AG04449 (cell line): ENCODE measurements around the gene GSK3B.

ENCODE experiments used
- CTCF ChIA-PET: fragments of 350-600 bp; formaldehyde crosslinking; extraction: SDS; loops from one replicate; lab custom pipeline; 2021; ENCODE audit warnings: antibody characterized with exemption; lab: Yijun Ruan, JAX
- POLR2A ChIA-PET: fragments of 400-600, 350-600 bp; formaldehyde crosslinking; extraction: SDS; loops from one replicate; lab custom pipeline; 2020; ENCODE audit warnings: antibody characterized with exemption, inconsistent platforms; lab: Yijun Ruan, JAX
- DNase-seq: peaks from one replicate; pipeline ENCODE4 v3.0.0-alpha.2; 2010; ENCODE audit warnings: low read depth, low spot score
- H3K4me3 ChIP-seq: 2 replicates; pipeline ENCODE4 v1.5.1; 2011; ENCODE audit warnings: low read depth, mild to moderate bottlenecking, control low read depth, low read length
- CTCF ChIP-seq: IDR thresholded peaks from one replicate; pipeline ENCODE4 v1.5.1; 2011; ENCODE audit warnings: mild to moderate bottlenecking, moderate library complexity, low read length, control low read depth, inconsistent platforms; ENCODE audit not compliant: insufficient read depth; ENCODE audit errors: missing control alignments

GSK3B gene

DNA sequence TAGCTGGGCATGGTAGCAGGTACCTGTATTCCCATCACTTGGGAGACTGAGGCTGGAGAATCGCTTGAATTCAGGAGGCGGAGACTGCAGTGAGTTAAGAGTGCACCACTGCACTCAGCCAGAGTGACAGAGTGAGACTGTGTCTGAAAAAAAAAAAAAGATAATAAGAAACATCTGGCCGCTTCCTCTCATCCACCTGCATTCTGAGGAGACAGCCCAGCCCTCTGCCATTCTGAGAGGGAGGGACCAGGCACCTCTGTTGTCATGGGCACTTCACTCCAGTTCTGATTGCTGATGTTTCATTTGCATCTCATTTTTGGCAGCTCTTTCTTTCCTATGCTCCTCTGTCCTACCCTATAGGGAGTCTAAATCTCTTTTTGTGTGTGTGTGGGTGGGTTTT, 36.4 kb upstream of the GSK3B start:
- no peak for DNase-seq
- ChIA-PET CTCF (no interaction called here), POLR2A (no interaction called here)
- no peak overlapping the region for H3K4me3 ChIP-seq
- TF ChIP-seq CTCF, result no peak

- no peak overlapping the region for H3K4me3 ChIP-seq
- TF ChIP-seq CTCF, result no peak
- ChIA-PET CTCF (no interaction called here), POLR2A (no interaction called here)
- DNase-seq, result no peak
Measured at GRCh38 chr3:120129718-120130513, 35.7 kb upstream of the GSK3B start.

- no peak for TF ChIP-seq CTCF
- no peak overlapping the region for H3K4me3 ChIP-seq
- no peak for DNase-seq
- CTCF ChIA-PET, result no interaction called here
- POLR2A ChIA-PET, result no interaction called here
Measured at GRCh38 chr3:120129051-120129450, 34.8 kb upstream of the GSK3B start.

DNA sequence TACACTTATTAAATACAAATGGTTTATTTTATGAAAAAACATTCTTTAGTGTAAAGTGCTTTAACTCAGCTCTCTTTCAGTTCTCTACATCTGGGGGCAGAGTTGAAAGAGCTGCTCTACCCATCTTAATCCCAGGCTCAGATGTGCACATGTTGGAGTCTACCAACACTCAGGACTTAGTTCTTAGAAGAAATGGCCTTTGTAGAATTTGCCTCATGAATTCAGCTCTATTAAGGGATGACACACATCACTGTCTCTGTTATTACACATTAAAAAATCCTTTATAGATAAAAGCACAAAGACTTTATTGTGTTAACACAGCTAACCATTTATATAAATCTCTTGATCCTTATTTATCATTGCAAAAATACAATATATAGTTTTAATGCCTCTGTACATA, 31.7 kb upstream of the GSK3B start:
- TF ChIP-seq CTCF, result no peak
- DNase-seq, result no peak
- POLR2A ChIA-PET, result no interaction called here
- H3K4me3 ChIP-seq, result no peak overlapping the region
- CTCF ChIA-PET, result interaction anchor here (1.2 kb wide), 2 partner anchors 10 to 25 kb away, joined by 3 to 4 read pairs; no protein-coding TSS in a partner anchor

DNA sequence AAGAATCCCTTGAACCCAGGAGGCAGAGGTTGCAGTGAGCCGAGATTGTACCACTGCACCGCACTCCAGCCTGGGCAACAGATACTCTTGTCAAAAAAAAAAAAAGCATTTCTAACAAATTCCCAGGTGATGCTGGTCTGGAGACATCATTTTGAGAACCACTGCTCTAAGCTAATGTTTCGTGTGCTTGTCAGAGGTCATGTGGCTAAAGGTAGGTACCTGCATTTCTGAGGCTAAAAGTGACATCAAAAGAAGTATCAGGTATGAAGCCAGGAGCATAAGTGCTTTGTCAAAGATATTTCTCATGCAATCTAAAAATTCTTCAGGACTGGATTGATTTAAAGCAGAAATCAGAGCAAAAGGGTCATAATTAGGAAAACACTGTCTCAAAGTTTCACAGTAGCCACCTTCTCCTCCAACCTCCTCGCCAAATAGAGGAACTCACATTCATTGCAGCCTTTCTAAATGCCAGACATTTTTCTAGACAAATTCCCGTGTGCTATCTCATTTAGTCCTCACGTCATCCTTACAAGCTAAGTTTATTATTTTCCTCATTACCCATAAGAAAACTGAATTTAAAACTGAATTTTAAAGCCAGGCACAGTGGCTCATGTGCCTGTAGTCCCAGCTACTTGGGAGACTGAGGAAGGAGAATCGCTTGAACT, 25.7 kb upstream of the GSK3B start:
- TF ChIP-seq CTCF, result no peak
- POLR2A ChIA-PET, result no interaction called here
- CTCF ChIA-PET, result interaction anchor here (0.6 kb wide), 1 partner anchor 675 kb away, joined by 3 read pairs; no protein-coding TSS in a partner anchor
- DNase-seq, result no peak
- H3K4me3 ChIP-seq, result no peak overlapping the region

DNA sequence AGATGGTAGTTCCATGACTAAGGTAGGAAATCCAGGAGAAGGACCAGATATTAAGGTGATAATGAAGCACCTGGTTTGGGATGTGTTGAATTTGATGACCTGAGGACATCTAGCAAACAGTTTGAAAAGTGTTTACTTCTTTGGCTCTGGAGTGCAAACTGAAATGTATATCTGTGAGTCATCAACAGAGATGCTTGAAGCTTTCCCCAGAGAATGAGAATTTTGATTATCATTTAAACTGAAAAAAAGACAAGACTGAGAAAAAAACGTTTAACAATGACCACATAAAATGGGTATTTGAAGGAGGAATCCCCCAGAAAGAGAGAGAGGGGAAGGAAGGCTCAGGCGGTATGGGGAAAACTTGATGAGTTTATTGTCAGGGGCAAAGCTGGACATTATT, 20.7 kb upstream of the GSK3B start:
- CTCF ChIA-PET, result no interaction called here
- H3K4me3 ChIP-seq, result no peak overlapping the region
- no peak for TF ChIP-seq CTCF
- DNase-seq, result no peak
- POLR2A ChIA-PET, result no interaction called here
